Activated CD8-positive, alpha-beta memory T cell treated with anti-CD3 and anti-CD28 coated beads, Interleukin-2, amount 50 U/mL, for 24 hours (primary cell): ENCODE results near the gene MYH16.
"Not testable (repeated sequence)": the region's sequence is repeated elsewhere in the genome, so short reads cannot be mapped to it uniquely, and the experiment has no call there.

ENCODE experiments used
- DNase-seq: peaks from one replicate; pipeline ENCODE4 v3.0.0-alpha.2; 2020; ENCODE audit errors: extremely low read depth

Gene MYH16

GRCh38 chr7:99258501-99258900 is 14.1 kb upstream of the MYH16 start:
- no peak for DNase-seq

DNA sequence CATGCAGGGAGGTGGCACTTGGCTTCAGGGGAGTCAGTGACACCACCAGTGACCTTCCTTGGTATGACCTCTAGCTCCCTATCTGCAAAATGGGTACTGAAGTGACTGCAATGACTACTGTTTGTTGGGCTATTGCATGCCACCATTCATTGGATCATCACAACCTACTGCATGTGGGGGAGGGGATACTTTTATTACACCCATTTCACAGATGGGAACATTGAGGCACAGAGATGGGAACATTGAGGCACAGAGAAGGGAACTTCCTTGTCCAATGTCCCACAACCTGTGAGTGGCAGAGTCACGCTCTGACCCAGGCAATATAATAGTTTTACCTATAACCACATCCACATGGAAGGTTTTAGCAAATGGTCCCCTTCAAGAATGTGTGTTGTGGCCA is 12.2 kb upstream of the MYH16 start:
- DNase-seq = no peak

GRCh38 chr7:99261646-99262045 is 11.0 kb upstream of the MYH16 start:
- DNase-seq = no peak

DNA sequence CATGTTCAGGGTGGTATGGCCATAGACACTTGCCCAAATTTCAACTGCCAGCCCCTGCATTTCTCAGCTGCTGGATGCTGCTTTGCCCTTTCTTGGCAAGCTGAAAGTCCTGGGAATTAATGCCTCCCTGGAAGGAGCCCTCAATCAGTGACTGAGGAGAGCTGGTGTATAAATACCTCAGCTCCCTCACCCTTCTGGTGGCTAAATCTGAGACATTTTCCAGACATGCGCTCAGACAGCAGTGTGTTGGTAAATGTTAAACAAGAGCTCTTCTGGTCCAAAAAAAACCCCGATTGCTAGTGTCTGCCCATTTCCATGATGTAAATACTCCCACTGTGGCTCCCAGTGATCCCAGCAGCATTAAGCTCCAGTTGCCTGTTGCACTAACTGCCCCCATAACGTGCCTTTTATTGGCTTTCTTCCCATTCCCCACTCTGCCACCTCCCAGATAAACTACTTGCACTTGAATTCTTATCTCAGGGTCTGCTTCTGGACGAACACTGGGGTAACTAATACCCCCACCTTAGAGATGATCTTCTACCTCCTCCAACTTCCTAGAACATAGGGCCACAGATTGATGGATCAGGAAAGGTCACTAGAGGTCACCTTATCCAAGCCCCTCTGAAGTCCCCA is 6.7 kb upstream of the MYH16 start:
- DNase-seq = no peak

- DNase-seq = no peak
These were observed 5.2 kb upstream of the MYH16 start for GRCh38 chr7:99267481-99267840.

DNA sequence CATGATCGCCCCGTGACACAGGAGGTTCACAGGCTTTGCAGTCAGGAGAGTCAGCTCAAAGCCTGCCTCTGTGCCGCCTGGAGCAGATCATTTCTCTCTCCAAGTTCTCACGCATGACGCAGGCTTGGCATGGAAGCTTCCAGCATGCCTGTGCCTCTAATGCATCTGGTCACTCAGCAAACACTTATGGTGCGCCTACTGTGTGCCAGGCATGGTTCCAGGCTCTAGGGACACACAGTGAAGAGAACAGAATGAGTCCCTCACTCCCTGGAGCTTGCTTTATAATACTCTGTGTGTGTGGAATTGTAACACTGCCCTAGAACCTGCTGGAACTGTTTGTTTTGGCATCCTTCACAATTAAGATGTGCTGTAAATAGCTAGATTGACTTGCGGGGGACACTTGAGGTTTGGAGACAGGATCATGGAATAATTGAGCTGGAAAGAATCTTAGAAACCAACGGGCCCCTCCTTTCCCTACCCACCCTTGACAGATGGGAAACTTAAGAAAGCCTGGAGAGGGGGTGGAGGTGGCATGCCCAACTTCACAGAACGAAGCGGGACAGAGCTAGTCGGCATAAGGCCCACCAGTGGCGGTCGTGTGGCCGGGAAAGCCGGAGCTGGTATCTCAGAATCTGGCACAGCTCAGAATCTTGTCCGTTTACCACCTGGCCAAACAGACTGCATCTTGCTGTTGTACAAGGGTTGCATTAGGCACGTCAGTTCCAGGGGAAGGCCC is 4.6 kb upstream of the MYH16 start:
- DNase-seq = no peak

DNA sequence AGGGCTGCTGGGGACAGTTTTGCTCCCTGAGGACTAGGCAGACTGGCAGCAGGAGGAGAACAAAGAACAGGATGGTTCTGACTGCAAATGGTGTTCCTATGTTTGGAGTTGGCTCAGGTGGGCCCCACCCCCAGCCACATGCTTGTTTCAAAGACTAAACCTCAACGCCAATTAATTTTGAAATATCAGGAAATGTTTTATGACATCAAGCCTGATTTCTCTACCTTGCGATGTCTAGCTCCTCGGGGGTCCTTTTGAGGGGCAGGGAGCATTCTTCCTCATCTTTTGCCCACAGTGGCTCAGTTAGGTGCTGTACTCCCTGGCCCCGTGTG is 4.1 kb upstream of the MYH16 start:
- DNase-seq = no peak

DNA sequence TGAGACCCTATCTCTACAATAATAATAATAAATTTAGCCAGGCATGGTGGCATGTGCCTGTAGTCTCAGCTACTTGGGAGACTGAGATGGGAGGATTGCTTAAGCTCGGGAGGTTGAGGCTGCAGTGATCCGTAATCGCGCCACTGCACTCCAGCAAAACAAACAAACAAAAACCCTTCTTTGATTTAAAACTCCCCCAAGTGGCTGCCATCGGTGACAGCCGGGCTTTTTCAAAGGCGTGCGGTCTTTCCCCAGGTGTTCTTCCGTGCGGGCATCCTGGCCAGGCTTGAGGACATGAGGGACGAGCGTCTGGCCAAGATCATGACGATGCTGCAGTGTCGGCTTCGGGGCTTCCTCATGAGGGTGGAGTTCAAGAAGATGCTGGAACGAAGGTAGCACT is 1.9 kb upstream of the MYH16 start:
- DNase-seq = no peak

GRCh38 chr7:99273561-99273960 is 922 bp downstream of the MYH16 start:
- not testable (repeated sequence) for DNase-seq

DNA sequence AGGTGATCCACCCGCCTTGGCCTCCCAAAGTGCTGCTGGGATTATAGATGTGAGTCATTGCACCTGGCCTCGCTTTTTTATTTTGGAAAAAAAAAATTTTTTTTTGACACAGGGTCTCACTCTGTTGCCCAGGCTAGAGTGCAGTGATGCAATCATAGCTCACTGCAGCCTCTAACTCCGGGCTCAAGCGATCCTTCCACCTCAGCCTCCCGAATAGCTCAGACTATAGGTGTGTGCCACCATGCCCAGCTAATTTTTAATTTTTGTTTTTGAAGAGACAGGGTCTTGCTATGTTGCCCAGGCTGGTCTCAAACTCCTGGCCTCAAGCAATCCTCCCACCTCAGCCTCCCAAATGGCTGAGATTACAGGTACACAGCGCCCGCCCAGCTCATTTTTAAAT is 2.3 kb downstream of the MYH16 start:
- not testable (repeated sequence) for DNase-seq

GRCh38 chr7:99275496-99275895 is 2.9 kb downstream of the MYH16 start:
- DNase-seq = no peak

GRCh38 chr7:99278180-99278579 is 5.5 kb downstream of the MYH16 start:
- DNase-seq = no peak

DNA sequence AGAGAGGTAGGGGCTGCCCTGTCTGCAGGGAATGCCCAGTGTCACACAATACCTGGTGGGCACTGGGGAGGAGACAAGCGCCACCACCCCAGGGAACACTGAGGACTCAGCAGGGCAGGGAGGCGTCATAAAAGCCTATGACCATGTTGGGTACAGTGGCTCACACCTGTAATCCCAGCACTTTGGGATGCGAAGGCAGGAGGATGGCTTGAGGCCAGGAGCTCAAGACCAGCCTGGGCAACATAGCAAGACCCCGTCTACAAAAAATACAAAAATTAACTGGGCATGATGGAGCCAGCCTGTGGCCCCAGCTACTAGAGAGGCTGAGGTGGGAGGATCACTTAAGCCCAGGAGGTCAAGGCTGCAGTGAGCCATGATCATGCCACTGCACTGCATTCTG is 11.5 kb downstream of the MYH16 start:
- DNase-seq = not testable (repeated sequence)

DNA sequence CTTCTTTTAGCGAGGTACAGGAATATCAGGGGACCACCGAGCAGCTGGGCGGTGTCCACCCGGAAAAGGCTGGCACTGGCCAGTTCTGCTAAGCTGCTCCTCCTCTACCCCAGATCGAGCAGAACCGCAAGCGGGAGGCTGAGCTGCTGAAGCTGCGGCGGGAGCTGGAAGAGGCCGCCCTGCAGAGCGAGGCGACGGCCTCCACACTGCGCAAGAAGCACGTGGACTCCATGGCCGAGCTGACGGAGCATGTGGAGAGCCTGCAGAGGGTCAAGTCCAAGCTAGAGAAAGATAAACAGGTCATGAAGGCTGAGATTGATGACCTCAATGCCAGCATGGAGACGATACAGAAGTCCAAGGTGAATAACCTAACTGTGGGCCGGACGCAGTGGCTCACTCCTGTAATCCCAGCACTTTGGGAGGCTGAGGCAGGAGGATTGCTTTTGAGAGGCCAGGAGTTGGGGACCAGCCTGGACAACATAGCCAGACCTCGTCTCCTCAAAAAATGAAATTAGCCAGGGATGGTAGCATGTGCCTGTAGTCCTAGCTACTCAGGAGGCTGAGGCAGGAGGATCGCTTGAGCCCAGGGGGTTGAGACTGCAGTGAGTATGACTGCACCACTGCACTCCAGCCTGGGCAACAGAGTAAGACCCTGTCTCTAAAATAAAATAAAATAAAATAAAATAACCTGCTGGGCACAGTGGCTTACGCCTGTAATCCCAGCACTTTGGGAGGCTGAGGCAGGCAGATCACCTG is 15.3 kb downstream of the MYH16 start:
- DNase-seq = no peak

- DNase-seq = no peak
These were observed 16.5 kb downstream of the MYH16 start for GRCh38 chr7:99289185-99289584.

DNA sequence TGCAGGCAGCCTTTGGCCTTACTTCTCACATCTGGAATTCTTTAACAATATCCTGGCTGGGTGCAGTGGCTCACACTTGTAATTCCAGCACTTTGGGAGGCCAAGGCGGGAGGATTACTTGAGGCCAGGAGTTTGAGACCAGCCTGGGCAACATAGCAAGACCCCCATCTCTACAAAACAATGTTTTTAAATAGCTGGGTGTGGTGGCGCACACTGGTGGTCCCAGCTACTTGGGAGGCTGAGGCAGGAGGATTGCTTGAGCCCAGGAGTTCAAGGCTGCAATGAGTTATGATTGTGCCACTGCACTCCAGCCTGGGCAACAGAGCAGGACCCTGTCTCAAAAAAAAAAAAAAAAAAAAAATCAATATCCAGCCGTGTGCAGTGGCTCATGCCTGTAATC is 17.5 kb downstream of the MYH16 start:
- DNase-seq = not testable (repeated sequence)

DNA sequence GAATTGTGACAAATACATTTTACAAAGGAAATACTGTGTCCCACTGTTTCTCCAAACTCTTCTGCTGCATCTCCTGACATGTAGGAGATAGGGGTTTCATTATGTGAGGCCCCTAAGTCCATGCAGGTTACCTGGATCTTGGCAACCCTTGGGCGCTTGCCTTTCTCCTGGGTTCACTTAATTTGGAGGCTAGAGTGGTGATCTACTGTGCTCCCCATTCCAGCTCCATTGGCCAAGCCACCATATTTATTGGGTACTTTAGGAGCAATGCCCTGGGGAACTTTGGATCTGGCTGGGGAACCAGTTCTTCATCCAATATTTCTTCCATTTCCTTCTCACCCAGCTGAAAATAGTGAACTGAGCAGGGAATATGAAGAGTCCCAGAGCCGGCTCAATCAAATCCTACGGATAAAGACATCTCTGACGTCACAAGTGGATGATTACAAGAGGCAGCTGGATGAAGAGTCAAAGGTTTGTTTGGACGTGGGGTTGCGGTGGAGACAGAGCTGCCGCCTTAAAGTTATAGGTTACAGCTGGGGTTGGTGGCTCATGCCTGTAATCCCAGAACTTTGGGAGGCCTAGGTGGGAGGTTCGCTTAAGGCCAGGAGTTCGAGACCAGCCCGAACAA is 18.5 kb downstream of the MYH16 start:
- no peak for DNase-seq

- no peak for DNase-seq
These were observed 19.5 kb downstream of the MYH16 start for GRCh38 chr7:99292127-99292526.

DNA sequence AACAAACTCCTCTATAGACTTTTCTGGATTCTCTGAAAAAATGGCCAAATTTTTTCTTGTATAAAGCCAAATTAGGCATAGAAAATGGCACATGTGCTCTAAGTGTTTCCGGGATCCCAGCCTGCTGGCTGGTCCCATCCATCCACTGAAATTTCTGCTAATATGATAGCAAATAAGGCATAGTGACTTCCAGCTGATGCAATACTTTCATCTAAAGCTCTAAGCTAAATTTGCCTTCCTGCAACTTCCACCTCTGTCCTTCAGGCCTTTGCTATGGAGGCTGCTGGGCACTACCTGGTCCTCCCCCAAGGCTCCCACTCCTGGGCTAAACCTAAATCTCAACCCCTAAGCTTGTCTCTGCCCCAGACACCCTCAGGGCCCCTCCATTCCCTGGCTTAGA is 20.5 kb downstream of the MYH16 start:
- no peak for DNase-seq

DNA sequence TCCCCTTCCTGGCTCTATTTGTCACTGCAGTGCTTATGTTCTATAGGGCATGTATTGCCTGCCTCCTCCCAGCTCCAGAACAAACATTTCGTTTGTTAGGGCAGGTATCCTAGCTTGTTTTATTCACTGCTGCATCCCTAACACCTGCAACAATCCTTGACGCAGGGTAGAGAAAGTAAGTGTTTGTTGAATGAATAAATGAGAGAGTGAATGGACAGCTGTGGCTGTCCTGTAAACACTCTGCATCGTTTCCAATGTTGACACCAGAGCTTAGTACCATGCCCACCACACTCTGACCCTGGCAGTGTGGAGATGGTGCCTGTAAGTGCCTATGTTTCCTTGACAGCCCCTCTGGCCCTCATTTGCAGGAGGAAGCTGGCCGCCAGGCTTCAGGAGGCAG is 21.0 kb downstream of the MYH16 start:
- no peak for DNase-seq

DNA sequence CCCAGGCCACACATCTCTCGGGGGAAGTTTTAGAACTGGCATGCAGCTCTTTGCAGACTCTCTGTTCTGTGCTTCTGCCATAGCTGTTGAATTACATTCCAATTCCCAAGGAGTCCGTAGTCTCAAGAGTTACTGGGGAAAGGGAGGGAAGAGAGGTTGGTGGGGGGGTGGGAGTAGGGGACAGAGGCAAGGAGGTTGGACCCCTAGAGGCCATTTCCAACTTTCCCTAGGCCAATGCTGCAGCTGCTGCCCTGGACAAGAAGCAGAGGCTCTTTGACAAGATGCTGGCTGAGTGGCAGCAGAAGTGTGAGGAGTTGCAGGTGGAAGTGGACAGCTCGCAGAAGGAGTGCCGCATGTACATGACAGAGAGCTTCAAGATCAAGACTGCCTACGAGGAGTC is 23.8 kb downstream of the MYH16 start:
- DNase-seq = no peak

DNA sequence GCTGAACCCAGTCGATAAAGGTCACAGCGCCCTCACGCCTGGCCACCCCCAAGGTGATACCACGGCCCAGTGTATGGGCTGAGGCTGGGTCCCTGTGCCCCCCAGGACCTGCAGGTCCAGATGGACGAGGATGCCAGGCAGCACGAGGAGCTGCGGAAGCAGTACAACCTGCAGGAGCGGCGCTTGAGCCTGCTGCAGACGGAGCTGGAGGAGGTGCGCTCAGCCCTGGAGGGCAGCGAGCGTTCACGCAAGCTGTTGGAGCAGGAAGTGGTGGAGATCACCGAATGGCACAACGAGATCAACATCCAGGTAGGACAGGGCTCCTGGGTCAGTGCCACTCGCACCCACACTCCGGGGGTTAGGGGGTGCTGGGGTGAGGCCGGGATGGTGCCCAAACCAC is 28.9 kb downstream of the MYH16 start:
- no peak for DNase-seq
